Activated CD8-positive, alpha-beta memory T cell treated with anti-CD3 and anti-CD28 coated beads, Interleukin-2, amount 50 U/mL, for 1 hour (primary cell): ENCODE measurements around the gene AOC3.
"Not testable (repeated sequence)": the region's sequence is repeated elsewhere in the genome, so short reads cannot be mapped to it uniquely, and the experiment has no call there.

ENCODE experiments used
- DNase-seq: peaks from one replicate; pipeline ENCODE4 v3.0.0-alpha.2; 2020; ENCODE audit errors: extremely low read depth

The AOC3 gene

DNA sequence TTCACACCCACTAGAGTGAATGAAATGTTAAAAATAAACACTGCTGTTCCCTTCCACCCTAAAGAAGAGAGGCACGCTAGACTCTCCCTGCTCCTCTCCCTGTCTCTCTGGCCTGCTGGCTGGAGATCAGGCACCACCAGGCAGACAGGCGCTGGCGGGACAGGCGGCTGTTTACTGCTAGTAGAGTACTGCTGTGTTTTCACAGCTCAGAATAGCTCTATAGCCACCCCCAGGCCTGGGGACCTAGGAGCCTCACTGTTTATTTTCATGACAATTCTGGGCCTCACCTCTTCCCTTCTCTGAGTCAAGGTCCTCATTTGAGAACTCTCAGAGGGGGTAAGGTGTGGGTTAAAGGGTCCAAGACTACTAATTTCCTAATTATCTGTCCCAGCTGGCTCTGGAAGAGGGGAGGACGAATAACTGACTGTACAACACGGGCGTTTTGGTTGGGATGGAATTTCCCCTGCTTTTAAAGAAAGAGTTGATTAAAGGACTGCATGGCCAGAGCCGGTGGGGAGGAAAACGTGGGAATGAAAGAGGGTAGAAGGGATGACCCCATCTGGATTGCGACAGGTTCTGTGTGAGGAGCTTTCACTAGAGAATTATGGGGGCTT lies 40.6 kb downstream of the AOC3 start:
- DNase-seq, result no peak

DNA sequence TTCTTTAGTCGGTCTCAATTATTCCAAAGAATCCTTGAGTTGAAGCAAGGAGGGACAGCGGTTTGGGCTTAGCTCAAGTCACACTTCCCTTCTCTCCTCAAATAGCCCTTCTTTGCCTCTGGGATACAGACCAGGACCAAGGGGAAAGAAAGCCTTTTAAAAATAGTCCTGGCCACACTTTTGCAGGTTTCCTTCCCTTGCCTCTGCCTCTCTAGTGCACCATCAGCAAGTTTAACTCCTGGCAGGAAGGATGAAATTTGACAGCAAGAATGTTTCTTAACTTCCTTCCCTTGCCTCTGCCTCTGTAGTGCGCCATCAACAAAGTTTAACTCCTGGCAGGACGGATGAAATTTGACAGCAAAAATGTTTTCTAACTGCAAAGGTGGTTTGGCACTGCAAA lies 42.4 kb downstream of the AOC3 start:
- DNase-seq, result no peak

DNA sequence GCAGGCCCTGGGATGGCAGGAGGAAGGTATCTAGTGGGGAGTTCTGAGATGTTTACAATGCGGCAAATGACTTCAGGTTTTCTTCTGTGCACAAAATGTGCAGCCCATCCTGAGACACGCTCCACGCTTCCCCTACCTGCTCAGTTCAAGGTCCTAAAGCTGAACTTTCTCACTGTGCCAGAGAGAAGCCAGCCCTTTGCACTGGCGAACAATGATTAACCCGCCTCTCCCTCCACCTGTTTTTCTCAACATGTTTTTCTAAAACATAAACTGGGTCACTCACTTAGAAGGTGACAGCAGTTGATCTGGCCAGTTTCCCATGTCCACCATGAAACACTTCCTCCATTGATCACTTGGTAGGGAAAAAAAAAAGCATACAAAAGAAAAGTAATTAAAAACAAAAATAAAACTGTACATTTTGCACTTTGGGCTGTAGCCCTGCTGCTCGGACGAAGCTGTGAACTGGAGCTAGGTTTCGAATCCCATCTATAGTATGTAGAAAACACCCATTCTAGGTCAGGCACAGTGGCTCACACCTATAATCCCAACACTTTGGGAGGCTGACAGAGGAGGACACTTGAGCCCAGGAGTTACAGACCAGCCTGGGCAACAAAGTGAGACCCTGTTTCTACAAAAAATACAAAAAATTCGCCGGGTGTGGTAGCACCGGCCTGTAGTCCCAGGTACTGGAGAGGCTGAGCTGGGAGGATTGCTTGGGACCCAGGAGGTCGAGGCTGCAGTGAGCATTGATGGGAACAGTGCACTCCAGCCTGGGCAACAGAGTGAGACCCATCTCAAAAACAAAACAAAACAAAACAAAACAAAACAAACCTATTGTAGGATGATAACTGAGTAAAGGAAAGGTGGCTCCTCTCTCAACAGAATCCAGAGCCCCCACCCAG lies 43.5 kb downstream of the AOC3 start:
- DNase-seq, result no peak

DNA sequence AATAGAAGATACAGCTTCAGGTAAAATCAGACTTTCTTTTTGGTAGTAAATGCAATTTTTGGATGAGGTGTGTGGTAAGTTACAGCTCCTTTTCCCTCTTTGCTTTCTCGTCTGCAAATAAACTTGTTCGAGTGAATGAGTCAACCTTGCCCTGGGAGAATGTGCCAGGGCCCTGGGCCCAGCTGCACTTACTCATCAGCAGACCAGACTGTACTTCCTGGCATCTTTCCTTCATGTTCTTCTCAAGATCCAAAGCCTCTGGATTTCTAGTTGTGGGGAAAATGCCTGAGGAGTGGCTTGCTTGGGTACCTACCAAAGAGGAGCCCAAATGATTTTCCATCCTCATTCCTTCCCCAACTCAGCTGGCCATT lies 44.2 kb downstream of the AOC3 start:
- no peak for DNase-seq

DNA sequence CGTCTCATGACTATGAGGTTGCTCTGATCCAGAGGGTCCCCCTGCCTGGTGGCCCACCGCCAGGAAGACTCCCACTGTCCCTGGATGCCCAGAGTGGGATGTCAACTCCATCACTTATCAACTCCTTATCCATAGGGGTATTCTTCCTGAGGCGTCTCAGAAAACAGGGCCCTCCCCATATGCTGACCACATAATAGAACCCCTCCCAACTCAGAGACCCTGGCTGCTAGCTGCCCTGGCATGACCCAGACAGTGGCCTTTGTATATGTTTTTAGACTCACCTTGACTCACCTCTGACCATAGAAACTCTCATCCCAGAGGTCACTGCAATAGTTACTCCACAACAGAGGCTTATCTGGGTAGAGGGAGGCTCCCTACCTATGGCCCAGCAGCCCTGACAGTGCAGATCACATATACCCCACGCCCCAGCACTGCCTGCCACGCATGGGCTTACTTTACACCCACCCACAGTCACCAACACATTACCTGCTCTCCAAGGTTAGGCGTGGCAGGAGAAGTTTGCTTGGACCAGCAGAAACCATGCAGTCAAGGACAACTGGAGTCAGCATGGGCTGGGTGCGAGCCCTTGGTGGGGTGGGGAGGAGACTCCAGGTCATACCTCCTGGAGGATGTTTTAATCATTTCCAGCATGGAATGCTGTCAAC lies 47.3 kb downstream of the AOC3 start:
- DNase-seq, result no peak

DNA sequence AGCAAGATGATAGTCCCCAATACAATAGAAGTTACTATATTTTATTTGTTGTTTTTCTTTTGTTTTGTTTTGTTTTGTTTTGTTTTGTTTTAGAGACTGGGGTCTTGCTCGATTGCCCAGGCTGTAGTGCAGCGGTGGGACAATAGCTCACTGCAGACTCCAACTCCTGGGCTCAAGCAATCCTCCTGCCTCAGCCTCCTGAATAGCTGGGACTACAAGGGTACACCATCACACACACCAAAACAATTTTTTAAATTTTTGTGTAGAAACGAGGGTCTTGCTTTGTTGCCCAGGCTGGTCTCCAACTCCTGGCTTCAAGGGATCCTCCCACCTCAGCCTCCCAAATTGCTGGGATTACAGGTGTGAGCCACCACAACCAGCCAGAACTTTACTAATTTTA lies 49.0 kb downstream of the AOC3 start:
- not testable (repeated sequence) for DNase-seq

DNA sequence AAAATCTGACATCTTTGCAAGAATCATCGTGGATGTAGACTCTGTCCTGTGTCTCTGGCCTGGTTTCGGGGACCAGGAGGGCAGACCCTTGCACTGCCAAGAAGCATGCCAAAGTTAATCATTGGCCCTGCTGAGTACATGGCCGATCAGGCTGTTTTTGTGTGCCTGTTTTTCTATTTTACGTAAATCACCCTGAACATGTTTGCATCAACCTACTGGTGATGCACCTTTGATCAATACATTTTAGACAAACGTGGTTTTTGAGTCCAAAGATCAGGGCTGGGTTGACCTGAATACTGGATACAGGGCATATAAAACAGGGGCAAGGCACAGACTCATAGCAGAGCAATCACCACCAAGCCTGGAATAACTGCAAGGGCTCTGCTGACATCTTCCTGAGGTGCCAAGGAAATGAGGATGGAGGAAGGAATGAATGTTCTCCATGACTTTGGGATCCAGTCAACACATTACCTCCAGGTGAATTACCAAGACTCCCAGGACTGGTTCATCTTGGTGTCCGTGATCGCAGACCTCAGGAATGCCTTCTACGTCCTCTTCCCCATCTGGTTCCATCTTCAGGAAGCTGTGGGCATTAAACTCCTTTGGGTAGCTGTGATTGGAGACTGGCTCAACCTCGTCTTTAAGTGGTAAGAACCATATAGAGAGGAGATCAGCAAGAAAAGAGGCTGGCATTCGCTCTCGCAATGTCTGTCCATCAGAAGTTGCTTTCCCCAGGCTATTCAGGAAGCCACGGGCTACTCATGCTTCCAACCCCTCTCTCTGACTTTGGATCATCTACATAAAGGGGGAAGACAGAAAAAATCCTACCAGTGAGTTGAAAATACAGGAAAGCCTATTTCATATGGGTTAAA lies 49.7 kb downstream of the AOC3 start, which contains the start of gene G6PC1:
Gene G6PC1, plus strand, starts transcription at position 340 of the 872 bp plus-strand sequence. Its CDS starts 78 bp downstream, at position 418.
- no peak for DNase-seq

DNA sequence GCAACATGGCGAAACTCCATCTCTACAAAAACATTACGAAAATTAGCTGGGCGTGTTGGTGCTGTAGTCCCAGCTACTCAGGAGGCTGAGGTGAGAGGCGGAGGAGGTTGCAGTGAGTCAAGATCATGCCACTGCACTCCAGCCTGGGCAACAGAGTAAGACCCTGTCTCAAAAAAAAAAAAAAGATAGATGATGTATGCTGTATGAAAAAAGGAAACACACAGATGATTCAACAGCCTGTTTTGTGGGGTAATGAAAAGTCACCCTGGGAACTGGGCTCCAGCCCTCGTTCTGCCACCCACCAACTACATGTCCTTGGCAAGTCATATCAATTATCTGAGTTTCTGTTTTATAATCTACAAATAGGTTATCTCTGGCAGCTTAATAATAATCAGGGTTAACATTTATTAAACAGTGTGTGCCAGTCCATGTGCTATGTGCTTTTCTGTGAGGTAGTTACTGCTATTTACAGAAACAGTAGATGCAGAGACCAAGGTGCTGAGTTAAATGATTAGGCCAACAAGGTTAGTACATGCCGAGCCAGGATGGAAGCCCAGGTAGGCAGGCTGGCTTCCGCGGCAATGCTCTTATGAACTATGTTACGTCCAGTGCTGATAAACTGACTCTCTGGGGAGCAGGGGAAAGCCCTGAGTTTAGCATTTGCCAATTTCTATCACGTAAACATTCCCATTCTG lies 50.7 kb downstream of the AOC3 start:
- DNase-seq, result no peak

DNA sequence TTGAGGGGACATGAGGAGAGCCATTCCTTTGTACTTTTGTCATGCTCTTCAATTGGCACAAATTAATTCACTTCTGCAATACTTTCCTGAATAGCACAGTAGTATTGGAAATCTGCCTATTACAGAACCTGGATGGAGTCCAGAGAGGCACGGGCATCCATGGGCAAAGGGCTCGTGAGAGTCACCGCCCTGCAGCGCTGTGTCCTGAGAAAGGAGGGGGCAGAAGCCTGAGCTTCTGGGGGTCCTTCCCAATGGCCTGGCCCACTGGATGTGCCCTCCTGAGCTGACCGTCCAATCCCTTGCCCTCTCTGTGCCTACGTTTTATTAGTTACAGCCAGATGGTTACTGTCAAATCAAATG lies 53.1 kb downstream of the AOC3 start:
- no peak for DNase-seq

DNA sequence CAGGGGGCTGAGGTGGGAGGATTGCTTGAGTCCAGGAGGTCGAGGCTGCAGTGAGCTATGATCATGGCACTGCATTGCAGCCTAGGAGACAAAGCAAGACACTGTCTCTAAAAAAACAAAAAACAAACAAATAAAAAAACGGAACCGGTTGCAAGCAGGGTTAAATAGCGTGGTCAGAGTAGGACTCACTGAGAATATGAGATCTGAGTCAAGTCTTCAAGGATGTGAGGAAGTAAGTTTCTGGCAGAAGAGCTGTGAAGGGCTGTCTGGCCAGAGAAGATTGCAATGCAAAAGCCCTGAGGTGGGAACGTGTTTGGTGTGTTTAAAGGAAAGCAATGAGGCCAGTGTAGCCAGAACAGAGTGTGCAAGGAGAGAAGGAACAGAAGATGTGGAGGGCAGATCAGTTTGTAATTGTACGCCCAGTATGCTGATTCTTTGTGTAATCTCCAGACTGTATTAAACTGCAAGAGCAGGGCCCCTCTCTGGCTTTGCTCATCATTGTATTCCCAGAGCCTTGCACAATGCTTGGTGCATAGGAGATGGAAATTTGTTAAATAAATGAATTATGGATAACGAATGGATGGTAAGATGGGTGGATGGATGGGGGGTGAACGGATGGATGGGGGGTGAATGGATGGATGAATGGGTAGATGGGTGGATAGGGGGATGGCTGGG lies 55.9 kb downstream of the AOC3 start:
- DNase-seq, result no peak
